MG63 (cell line): ENCODE results near the gene LRRN4. TPM values are rescaled to one million over a fixed set of nuclear protein-coding genes. Genes with fewer than 3 reads are reported as not detected.
"Not testable (repeated sequence)": the region's sequence is repeated elsewhere in the genome, so short reads cannot be mapped to it uniquely, and the experiment has no call there.

Experiments used
- DNase-seq: peaks from one replicate; pipeline ENCODE4 v3.0.0-alpha.2; 2020
- H3K27me3 ChIP-seq: fragments of 250-450 bp; sonication (Bioruptor Pico); 2 replicates; pipeline ENCODE4 v1.5.1; 2020; ENCODE audit warnings: mild to moderate bottlenecking, moderate library complexity
- H3K36me3 ChIP-seq: fragments of 250-450 bp; sonication (Bioruptor Pico); 2 replicates; pipeline ENCODE4 v1.5.1; 2020; ENCODE audit warnings: mild to moderate bottlenecking, moderate library complexity
- H3K4me3 ChIP-seq: fragments of 250-450 bp; sonication (Bioruptor Pico); 2 replicates; pipeline ENCODE4 v1.5.1; 2020; ENCODE audit warnings: mild to moderate bottlenecking, moderate library complexity
- H3K9me3 ChIP-seq: fragments of 250-450 bp; sonication (Bioruptor Pico); 2 replicates; pipeline ENCODE4 v1.5.1; 2020; ENCODE audit warnings: mild to moderate bottlenecking, moderate library complexity
- total RNA-seq: library from RNA; depleted of rRNA; stranded (reverse); fragments of >200 nt; shearing (Covaris generic); gene quantifications from 2 replicates; pipeline ENCODE4 v1.2.3, GENCODE V29; 2014; ENCODE audit warnings: low replicate concordance

LRRN4 gene
- total RNA-seq, 1 experiment from 2014 or later, result not detected

- no peaks in the 10 kb centered on the region; the same call in none of the 2 replicates for H3K36me3 ChIP-seq
- DNase-seq, result no peak
- H3K9me3 ChIP-seq, result no peaks in the 10 kb centered on the region
- no peak overlapping the region for H3K4me3 ChIP-seq
- H3K27me3 ChIP-seq, result no peaks in the 10 kb centered on the region
Measured at GRCh38 chr20:6041808-6042265, 12.0 kb downstream of the LRRN4 start.

- DNase-seq, result no peak
Measured at GRCh38 chr20:6040958-6041807, 12.7 kb downstream of the LRRN4 start.

DNA sequence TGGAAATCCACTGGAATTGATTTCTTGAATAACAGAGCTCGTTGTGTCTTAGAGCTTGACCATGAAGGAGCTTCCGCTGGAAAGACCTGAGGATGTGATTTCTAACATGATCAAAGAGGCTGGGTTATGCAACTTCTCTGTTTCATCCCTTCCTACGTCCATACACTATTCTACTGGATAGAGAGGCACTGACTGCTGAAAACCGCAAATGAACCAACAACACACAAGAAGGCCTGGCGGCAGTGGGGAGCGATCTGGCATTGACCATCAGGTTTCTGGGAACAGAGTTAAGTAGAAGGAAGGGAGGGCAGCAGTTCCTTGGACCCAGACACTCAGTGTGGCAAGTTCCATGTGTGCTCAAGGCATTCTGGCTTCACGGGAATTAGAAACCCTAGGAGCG, 13.3 kb downstream of the LRRN4 start:
- Histone ChIP-seq H3K9me3 (no peaks in the 10 kb centered on the region), H3K36me3 (peaks cover 4% of the 10 kb centered on the region), H3K4me3 (no peak overlapping the region), H3K27me3 (no peaks in the 10 kb centered on the region)
- DNase-seq, result no peak

More at GRCh38 chr20:6040958-6041807, 12.7 kb downstream of the LRRN4 start:
- peaks cover 1% of the 10 kb centered on the region for H3K36me3 ChIP-seq
- no peaks in the 10 kb centered on the region for H3K27me3 ChIP-seq
- no peaks in the 10 kb centered on the region for H3K9me3 ChIP-seq
- no peak overlapping the region for H3K4me3 ChIP-seq

GRCh38 chr20:6039766-6040165, 14.1 kb downstream of the LRRN4 start:
- no peak overlapping the region for H3K4me3 ChIP-seq
- H3K9me3 ChIP-seq, result no peaks in the 10 kb centered on the region
- peaks cover 4% of the 10 kb centered on the region for H3K36me3 ChIP-seq
- DNase-seq, result no peak
- no peaks in the 10 kb centered on the region for H3K27me3 ChIP-seq

DNA sequence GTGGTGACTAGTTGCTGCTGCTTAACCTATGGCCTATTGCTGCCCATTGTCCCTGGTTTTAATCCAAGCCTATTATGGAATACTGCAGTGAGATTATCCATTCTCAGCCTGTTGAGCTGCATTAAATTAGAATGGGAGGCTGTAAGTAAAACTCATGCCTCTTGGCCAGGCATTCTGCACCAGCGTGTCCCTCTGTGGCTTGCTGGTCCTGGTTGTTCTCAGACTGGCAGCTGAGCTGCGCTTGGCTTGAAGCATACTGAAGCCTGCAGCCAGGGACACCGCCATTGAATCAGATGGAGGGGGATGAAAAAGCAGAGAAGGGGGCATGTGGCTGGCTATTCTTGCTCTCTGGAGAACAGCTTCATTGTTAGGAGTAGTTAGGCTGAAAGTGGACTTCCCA, 15.6 kb downstream of the LRRN4 start:
- H3K9me3 ChIP-seq, result no peaks in the 10 kb centered on the region
- peaks cover 4% of the 10 kb centered on the region for H3K36me3 ChIP-seq
- H3K27me3 ChIP-seq, result no peaks in the 10 kb centered on the region
- H3K4me3 ChIP-seq, result no peak overlapping the region
- no peak for DNase-seq

DNA sequence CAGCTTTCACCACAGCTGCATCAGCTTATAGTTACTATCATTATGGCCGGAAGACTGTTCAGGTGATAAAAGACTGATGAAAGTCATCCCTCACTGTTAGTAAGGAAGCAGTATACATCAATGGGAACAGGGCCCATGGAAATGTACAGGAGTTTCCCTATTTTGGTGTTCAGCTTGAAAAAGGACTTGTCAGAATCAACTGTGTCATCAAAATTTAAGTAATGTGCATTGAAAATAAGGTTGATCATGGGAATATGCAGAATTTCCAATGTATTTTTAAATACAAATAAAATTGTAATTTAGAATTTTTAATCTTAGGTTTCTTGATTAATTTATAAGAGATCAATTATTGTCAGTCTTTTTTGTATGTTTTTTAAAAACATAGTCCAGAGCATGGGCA, 16.8 kb downstream of the LRRN4 start:
- Histone ChIP-seq H3K9me3 (no peaks in the 10 kb centered on the region), H3K4me3 (no peak overlapping the region), H3K36me3 (peaks cover 4% of the 10 kb centered on the region), H3K27me3 (no peaks in the 10 kb centered on the region)
- DNase-seq, result no peak

DNA sequence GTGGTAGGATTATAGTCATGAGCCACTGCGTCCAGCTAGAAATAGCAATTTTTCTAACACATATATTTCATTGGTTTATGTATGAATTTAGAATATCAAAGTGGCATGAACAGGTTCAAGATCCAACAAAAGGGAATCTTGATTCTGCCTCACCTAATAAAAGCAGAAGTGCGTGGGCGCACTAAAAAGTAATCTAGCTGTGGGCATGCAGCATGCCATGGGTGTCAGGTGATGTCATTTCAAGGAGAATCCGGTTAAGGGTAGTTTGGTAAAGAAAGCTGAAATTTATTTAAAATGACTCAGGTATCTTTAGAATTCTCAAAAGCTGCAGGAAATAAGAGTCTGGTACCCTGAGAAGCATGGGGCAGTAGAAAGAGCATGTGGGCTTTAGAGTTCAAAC, 17.6 kb downstream of the LRRN4 start:
- peaks cover 4% of the 10 kb centered on the region for H3K36me3 ChIP-seq
- no peaks in the 10 kb centered on the region for H3K27me3 ChIP-seq
- no peaks in the 10 kb centered on the region for H3K9me3 ChIP-seq
- no peak for DNase-seq
- no peak overlapping the region for H3K4me3 ChIP-seq

GRCh38 chr20:6034134-6034969, 19.5 kb downstream of the LRRN4 start:
- H3K36me3 ChIP-seq, result peaks cover 4% of the 10 kb centered on the region
- H3K27me3 ChIP-seq, result no peaks in the 10 kb centered on the region
- DNase-seq, result no peak
- no peak overlapping the region for H3K4me3 ChIP-seq
- H3K9me3 ChIP-seq, result no peaks in the 10 kb centered on the region

DNA sequence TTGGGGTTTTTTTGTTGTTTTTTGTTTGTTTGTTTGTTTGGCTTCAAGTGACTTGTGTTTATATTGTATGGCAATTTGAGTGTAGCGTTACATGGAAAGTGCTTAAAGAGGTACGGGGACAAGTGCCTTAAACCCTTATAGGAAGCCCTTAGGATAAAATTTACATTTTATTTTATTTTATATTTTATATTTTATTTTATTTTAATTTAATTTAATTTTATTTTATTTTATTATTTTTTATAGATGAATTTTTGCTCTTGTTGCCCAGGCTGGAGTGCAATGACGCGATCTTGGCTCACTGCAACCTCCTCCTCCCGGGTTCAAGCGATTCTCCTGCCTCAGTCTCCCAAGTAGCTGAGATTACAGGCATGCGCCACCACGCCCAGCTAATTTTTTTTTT, 21.0 kb downstream of the LRRN4 start:
- not testable (repeated sequence) for DNase-seq, H3K36me3 ChIP-seq, H3K27me3 ChIP-seq, H3K9me3 ChIP-seq, H3K4me3 ChIP-seq

DNA sequence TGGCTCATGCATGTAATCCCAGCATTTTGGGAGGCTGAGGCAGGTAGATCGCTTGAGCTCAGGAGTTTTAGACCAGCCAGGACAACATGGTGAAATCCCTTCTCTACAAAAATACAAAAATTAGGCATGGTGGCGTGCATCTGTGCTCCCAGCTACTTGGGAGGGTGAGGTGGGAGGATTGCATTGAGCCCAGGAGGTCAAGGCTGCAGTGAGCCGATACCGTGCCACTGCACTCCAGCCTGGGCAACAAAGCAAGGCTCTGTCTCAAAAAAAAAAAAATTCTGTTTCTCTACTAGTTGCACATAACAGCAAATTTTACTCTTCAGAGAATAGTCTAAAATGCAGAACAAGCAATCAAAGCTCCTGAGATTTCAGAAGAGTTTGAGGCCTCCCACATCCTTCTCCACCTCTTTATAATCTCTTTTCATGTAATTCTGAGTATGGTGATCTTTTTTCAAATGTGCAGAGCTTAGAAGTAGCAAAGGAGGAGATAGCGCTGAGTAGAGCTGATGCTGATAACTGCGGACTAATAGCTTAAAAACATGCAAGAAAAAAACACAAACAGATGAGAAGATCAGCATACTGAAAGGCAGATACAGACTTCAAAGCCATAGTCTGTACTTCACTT, 23.3 kb downstream of the LRRN4 start:
- H3K4me3 ChIP-seq, result no peak overlapping the region
- DNase-seq, result no peak
- H3K36me3 ChIP-seq, result peaks cover 4% of the 10 kb centered on the region
- no peaks in the 10 kb centered on the region for H3K27me3 ChIP-seq
- no peaks in the 10 kb centered on the region for H3K9me3 ChIP-seq

DNA sequence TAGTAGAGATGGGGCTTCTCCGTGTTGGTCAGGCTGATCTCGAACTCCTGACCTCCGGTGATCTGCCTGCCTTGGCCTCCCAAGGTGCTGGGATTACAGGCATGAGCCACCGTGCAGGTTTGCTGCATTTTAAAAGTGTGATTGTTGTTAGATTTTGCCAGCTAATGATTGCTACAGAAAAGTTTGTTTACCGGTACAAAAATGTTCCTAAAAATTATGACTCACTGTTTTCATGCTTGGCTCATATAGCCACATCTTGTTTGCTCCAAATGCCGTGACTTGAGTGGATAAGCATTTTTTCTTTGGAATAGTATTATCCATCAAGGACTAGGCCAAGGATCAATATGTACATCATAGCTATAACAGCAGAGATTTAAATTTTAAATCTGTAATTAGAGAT, 24.3 kb downstream of the LRRN4 start:
- DNase-seq, result no peak
- H3K27me3 ChIP-seq, result no peaks in the 10 kb centered on the region
- no peak overlapping the region for H3K4me3 ChIP-seq
- H3K36me3 ChIP-seq, result peaks cover 14% of the 10 kb centered on the region
- peaks cover 4% of the 10 kb centered on the region; the same call in 1 of the 2 replicates for H3K9me3 ChIP-seq

- H3K27me3 ChIP-seq, result no peaks in the 10 kb centered on the region
- DNase-seq, result no peak
- peaks cover 4% of the 10 kb centered on the region; the same call in 1 of the 2 replicates for H3K9me3 ChIP-seq
Measured at GRCh38 chr20:6028818-6029217, 25.0 kb downstream of the LRRN4 start.

GRCh38 chr20:6026051-6026450, 27.8 kb downstream of the LRRN4 start:
- Histone ChIP-seq H3K9me3 (peaks cover 4% of the 10 kb centered on the region; the same call in 1 of the 2 replicates), H3K4me3 (no peak overlapping the region), H3K36me3 (peaks cover 34% of the 10 kb centered on the region), H3K27me3 (no peaks in the 10 kb centered on the region)
- DNase-seq, result no peak

More at GRCh38 chr20:6028818-6029217, 25.0 kb downstream of the LRRN4 start:
- peaks cover 21% of the 10 kb centered on the region for H3K36me3 ChIP-seq
- H3K4me3 ChIP-seq, result no peak overlapping the region

- Histone ChIP-seq H3K36me3 (peaks cover 34% of the 10 kb centered on the region), H3K4me3 (no peak overlapping the region), H3K27me3 (no peaks in the 10 kb centered on the region), H3K9me3 (peaks cover 4% of the 10 kb centered on the region; the same call in 1 of the 2 replicates)
- no peak for DNase-seq
Measured at GRCh38 chr20:6024768-6025167, 29.1 kb downstream of the LRRN4 start.

DNA sequence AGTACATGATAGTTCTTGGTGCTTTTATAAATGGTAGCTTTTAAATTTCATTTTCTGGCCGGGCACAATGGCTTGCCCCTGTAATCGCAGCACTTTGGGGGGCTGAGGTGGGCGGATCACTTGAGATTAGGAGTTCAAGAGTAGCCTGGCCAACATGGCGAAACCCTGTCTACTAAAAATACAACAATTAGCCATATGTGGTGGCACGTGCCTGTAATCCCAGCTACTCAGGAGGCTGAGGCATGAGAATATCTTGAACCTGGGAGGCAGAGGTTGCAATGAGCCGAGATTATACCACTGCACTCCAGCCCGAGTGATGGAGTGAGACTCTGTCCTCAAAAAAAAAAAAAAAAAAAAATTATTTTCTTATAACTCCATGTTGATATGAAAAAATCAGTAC, 36.0 kb downstream of the LRRN4 start:
- H3K4me3 ChIP-seq, result no peak overlapping the region
- H3K9me3 ChIP-seq, result no peaks in the 10 kb centered on the region
- no peak for DNase-seq
- H3K27me3 ChIP-seq, result no peaks in the 10 kb centered on the region
- H3K36me3 ChIP-seq, result peaks cover 11% of the 10 kb centered on the region

GRCh38 chr20:6017467-6017866, 36.4 kb downstream of the LRRN4 start:
- DNase-seq, result no peak
- Histone ChIP-seq H3K9me3 (no peaks in the 10 kb centered on the region), H3K36me3 (peaks cover 9% of the 10 kb centered on the region), H3K27me3 (no peaks in the 10 kb centered on the region), H3K4me3 (no peak overlapping the region)

DNA sequence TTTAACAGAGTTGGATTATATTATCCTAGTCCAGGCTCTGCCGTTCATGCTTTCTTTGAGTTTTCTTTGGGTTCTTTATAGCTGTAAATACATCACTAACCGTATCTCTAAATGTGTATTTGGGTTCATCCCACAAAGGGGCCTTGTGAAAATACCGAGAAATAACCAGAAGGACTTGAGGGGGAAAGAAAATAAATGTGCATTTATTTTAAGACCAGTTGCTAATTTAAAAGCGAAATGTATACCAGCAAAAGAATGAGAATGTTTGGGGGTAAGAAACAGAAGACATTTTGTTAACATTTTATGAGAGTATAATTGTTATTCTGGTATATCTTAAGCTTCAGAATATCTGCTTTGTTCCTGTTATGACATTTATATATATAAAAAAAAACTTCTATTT, 38.9 kb downstream of the LRRN4 start:
- no peaks in the 10 kb centered on the region for H3K27me3 ChIP-seq
- H3K9me3 ChIP-seq, result no peaks in the 10 kb centered on the region
- DNase-seq, result no peak
- peaks cover 16% of the 10 kb centered on the region for H3K36me3 ChIP-seq
- no peak overlapping the region for H3K4me3 ChIP-seq
